GM19238 (cell line): ENCODE data around the gene PLXNA1.

Source experiments
- DNase-seq: peaks from one replicate; pipeline ENCODE4 v3.0.0; 2011; ENCODE audit warnings: low spot score; ENCODE audit not compliant: insufficient read length

The PLXNA1 gene

DNA sequence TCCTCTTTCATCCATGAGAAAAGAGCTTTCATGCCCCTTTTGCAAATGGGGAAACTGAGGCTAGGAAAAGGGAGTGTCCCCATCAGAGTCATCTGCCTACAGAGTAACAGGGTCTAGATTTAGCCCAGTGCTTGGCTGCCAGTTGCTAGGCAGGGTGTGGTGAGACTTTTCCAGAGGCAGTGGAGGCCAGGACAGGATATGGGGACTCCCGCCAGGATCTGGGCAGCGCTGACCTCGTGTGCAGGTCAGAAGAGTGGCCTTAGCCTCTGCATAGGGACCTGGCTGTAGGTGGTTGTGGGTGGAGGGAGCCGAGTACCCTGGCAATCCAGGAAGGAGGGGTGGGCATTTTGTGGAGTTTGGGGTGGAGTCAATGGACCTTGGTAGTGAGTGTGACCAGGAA is 4.2 kb downstream of the PLXNA1 start:
- DNase-seq, result no peak

- DNase-seq, result no peak
These were observed 4.7 kb downstream of the PLXNA1 start for GRCh38 chr3:126987596-126987995.

- DNase-seq, result no peak
These were observed 5.6 kb downstream of the PLXNA1 start for GRCh38 chr3:126988451-126989021.

DNA sequence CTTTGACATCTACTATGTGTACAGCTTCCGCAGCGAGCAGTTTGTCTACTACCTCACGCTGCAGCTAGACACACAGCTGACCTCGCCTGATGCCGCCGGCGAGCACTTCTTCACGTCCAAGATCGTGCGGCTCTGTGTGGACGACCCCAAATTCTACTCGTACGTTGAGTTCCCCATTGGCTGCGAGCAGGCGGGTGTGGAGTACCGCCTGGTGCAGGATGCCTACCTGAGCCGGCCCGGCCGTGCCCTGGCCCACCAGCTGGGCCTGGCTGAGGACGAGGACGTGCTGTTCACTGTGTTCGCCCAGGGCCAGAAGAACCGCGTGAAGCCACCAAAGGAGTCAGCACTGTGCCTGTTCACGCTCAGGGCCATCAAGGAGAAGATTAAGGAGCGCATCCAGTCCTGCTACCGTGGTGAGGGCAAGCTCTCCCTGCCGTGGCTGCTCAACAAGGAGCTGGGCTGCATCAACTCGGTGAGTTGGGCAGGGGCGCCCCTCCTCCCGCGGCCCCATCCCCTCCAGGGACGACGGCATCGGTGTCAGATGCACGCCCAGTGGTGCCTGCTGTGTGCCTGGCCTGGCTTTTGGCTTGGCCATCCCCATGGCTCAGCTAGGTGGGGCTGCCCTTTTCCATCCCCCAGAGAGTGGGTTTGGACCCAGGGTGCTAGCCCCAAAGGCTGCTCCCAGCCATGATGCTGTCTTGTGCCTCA is 6.6 kb downstream of the PLXNA1 start:
- no peak for DNase-seq

GRCh38 chr3:126990024-126990700 is 7.2 kb downstream of the PLXNA1 start:
- no peak for DNase-seq

DNA sequence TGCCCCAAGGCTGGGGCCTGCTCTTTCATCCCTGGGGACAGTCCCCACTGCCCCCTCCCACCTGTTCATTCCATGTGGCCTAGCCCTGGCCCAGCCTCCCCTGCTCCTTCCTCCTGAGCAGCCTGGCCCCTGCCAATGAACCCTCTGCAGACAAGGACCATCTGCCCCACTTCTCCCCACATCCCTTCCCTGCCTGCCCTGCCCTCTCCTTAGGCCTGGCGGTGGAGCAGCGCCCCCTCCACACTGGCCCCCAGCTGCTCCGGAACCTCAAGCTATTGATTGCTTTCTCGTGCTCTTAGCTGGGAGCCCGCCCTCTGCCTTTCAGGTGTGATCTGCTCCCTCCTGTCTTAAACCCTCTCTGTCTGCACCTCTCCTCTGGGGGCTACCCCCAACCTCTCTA is 8.0 kb downstream of the PLXNA1 start:
- DNase-seq, result no peak

DNA sequence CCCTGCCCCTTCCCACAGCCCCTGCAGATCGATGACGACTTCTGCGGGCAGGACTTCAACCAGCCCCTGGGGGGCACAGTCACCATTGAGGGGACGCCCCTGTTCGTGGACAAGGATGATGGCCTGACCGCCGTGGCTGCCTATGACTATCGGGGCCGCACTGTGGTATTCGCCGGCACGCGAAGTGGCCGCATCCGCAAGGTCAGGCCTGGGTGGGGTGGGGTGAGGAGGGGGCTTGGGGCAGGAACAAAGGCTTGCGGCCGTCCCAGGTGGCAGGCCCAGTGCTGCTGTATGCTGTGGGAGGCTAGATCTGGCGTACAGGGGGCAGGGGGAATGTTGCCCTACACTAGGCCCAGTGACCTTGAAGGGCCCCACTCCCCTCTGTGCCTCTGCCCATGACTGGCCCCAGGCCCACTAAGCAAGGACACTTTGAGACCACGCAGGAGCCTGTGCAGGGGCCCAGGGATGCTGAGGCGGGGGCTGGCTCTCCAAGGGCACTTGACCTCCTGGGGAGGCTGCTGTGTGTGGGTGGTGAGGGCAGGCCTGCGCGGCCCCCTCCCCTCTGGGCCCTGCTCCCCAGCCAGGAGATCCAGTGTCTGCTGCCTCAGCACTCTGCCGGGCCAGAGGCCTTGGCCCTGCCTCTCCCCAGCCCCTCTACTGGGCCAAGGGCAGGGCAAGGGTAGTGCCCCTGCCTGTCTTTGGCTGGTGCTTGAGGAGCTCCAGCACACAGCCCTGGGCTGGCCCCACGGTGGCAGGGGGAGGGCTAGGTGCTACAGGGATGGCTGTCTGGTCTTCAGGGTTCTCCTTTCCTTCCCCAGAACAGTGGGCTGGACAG is 8.7 kb downstream of the PLXNA1 start:
- DNase-seq, result no peak

DNA sequence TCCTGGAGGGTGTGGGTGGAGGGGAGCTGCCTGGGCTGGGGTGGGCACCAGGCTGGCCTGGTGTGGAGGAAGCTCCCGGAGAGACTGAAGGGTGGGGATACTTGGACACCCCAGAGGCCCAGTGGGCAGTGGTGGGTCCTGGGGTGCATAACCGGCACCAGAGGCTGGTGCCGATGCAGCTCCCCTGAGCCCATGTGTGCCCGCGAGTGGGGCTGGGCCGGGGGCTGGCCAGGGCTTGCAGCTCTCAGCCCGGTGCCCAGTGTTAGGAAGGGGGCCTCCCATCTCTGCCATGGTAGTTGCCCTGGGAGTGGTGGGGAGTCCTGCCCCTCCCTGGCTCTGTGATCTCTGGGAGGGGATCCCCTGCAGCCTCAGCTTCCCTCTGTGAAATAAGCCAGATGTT is 9.3 kb downstream of the PLXNA1 start:
- DNase-seq, result no peak

GRCh38 chr3:126992776-126993175 is 9.9 kb downstream of the PLXNA1 start:
- no peak for DNase-seq

DNA sequence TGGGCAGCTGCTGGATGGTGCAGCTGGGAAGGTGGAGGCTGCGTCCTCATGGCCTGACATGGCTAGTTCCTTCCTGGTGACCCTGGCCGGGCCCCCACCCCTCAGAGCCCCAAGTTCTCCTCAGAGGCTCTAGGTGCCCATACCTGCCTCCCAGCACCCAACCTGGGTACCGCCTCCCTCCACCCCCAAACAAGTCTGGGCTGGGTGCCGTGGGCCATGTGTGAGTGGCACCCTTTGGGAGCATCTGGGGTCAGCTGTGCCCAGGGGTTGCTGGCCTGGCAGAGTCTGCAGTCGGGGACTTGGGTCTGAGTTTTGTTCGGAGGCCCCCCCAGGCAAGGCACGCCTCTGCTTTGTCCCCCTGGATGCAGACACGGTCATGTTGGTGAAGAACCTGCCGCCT is 10.5 kb downstream of the PLXNA1 start:
- no peak for DNase-seq

DNA sequence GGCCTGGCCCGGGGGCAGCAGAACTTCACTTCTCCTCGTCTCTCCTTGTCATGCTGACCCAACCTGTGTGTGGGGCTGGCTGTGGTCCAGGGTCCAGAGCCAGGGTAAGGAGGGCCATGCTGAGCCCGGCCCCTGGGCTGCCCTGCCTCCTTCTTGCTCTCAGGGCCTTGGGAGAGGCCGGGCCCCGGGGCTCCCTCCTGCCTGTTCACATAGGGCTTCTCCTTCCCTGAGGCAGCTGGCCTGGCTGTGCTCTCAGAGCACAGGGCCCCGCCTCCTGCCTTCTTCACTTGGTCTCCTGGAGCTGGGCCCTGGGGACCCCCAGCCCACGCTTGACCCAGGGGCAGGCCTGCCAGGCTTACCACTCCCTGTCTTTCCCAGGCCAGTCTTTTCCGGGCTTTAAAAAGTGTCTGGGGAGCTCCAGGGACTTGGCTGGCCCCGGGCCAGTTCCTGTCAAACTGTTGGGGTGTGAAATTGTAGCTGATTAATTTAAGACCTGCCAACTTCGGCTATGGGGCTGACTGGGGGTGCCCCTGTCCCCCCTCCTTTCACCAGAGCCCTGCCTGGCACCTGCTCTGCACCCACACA is 11.8 kb downstream of the PLXNA1 start:
- DNase-seq, result no peak

GRCh38 chr3:126995254-126995780 is 12.4 kb downstream of the PLXNA1 start:
- DNase-seq, result no peak

DNA sequence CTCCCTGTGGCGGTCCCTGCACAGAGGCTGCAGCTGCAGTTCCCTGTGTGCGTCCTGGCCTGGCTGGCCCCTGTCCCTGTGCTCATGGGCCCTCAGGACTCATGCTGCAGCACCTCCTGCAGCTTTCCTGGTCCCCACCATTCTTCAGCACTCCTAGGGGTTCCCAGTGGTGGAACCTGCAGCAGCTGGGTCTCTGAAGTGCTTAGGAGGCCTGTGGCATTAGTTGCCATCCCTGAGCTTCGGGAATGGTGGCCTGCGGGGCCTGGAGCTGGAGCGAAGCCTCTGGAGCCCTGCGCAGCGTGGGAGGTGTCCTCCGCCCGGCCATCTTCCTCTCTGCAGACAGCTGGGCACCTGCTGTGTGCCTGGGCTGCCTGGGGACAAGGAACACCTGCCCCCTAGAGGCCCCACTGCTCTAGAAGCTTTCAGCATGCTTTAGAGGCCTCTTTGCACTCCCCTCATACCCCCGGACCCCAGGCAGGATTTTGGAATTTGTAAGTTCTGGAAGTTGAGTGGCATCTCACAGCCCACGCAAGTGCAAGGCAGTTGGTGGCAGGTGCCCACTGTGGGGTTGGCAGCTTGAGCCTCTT is 13.1 kb downstream of the PLXNA1 start:
- DNase-seq, result no peak

DNA sequence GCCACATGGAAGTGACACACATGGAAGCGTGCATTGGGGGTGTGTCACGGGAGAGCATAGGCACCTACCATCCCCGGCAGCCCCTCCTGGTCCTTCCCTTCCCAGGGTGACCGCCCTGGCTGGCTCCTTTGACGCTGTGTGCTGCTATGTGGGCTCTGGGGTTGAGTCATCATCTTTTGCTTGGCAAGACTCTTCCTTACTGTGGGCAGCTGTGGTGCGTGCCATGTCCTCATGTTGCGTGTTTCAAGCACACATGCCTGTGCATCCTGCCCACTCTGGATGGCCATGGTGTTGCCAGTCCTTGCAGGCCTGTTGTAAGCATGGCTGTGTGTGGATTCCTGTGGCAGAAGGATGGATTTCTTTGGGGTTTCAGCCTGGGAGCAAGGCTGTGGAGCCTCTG is 14.0 kb downstream of the PLXNA1 start:
- DNase-seq, result no peak

DNA sequence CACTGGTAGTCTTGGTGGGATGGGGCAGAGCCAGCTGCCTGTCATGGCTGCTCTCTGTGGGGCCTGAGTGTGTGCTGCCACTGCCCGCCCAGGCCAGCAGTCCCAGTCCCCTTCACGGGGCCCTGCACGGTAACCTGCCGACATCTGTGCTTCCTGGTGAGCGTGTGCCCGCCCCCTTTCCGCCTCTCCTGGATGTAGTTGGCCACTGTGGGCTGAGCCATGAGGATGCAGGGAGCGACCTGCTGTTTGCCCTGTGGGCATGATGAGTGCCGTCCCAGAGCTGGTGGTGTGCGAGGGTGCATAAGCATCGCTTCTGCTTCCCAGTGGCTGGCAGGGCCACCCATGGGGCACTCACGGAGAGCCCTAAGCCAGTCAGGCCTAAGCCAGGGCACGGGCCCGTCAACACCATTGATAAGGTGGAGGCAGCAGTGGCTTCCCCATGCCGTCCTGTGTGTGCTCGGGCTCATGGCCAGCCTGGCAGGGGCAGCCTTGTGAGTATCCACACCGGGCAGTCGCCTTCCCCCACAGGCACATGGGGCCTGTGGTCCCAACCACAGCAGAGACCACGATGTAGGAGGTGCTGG is 14.6 kb downstream of the PLXNA1 start:
- no peak for DNase-seq

GRCh38 chr3:126998320-126998719 is 15.4 kb downstream of the PLXNA1 start:
- no peak for DNase-seq

DNA sequence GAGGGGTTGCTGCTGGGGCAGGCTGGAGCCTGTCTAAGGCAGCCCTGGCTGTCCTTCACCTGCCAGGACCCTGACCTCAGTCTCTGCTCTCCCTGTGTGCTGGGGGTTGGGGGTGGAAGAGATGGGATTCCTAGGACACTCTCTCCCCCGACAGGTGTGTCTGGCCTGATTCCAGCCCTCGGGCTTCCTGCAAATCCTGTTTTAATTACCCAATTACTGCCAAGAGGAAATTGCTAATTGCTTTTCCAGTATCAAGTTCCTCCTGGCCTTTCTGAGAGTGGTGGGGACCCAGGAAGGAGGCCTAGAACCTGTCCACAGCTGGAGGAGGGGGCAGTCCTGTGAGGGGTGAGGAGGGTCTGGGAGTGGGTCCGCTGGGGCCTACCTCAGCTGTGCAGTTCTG is 15.8 kb downstream of the PLXNA1 start:
- DNase-seq, result no peak

DNA sequence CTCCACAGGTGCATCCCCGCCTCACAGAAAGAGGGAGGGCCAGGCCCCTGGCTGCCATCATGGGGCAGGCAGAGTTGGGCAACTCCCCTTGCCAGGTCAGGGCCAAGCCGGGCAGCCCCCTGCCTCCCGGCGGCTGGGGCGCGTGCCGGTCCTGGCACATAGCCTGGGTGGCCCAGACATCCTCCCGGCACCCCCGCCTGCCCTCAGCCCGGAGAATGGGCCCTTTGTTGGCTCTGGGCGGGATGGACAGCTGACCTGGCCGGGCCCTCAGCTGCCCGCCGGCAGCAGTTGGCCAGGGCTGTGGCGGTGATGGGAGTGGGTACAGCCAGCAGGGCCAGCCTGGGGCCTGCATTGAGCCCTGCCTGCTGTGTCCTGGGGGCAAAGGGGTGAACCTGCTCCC is 16.5 kb downstream of the PLXNA1 start:
- DNase-seq, result no peak

DNA sequence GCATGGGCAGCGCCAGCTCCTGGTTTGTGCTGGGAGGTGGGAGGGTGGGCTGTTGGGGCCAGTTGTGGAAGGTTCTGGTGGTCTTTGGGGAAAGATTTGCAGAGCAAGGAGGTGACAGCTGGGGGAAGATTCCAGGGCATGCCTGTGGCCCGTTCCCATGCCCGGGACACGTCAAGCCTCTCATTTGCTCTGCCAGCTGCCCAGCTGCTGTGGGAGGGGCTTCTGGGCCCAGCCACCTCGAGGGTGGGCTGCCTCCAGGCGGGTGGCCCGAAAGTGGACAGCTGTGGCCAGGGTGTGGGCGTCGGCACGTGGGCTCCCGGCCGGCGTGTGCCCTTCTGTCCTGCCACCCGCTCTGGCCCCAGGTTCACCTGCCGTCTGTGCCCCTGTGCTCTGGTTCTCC is 17.2 kb downstream of the PLXNA1 start:
- no peak for DNase-seq

GRCh38 chr3:127000761-127001160 is 17.8 kb downstream of the PLXNA1 start:
- no peak for DNase-seq
